Mesendoderm (in vitro differentiated cells): ENCODE data around the gene SDC1.

Experiments
- DNase-seq: peaks from one replicate; pipeline ENCODE4 v3.0.0; 2013
- H2AK5ac ChIP-seq: 2 replicates; pipeline ENCODE4 v1.6.1; 2013; ENCODE audit warnings: low read length, inconsistent platforms
- H2BK120ac ChIP-seq: 2 replicates; pipeline ENCODE4 v1.6.1; 2013; ENCODE audit warnings: low read depth, mild to moderate bottlenecking, low read length, moderate library complexity, mixed read lengths
- H2BK15ac ChIP-seq: replicated peaks from 2 replicates; pipeline ENCODE4 v1.6.1; 2013; ENCODE audit warnings: low read depth, mild to moderate bottlenecking, moderate library complexity
- H2BK5ac ChIP-seq: 2 replicates; pipeline ENCODE4 v1.6.1; 2013; ENCODE audit warnings: low read length, inconsistent platforms
- H3K18ac ChIP-seq: 2 replicates; pipeline ENCODE4 v1.6.1; 2013; ENCODE audit warnings: mild to moderate bottlenecking, low read length, mixed read lengths
- H3K23ac ChIP-seq: one replicate; pipeline ENCODE4 v1.6.1; 2013; ENCODE audit warnings: low read length
- H3K27ac ChIP-seq: 2 replicates; pipeline ENCODE4 v1.5.1; 2013; ENCODE audit warnings: low read depth, mild to moderate bottlenecking, inconsistent platforms, low read length, moderate library complexity
- H3K27me3 ChIP-seq: 2 replicates; pipeline ENCODE4 v1.6.1; 2013; ENCODE audit warnings: low read length, control low read depth, mild to moderate bottlenecking, inconsistent platforms; ENCODE audit not compliant: insufficient read depth, poor library complexity
- H3K36me3 ChIP-seq: 2 replicates; pipeline ENCODE4 v1.6.1; 2013; ENCODE audit warnings: low read length, inconsistent platforms; ENCODE audit not compliant: control insufficient read depth, insufficient read depth
- H3K4ac ChIP-seq: one replicate; pipeline ENCODE4 v1.6.1; 2013; ENCODE audit warnings: low read depth, mild to moderate bottlenecking, low read length, moderate library complexity
- H3K4me1 ChIP-seq: 2 replicates; pipeline ENCODE4 v1.6.1; 2013; ENCODE audit warnings: low read depth, low read length, inconsistent platforms; ENCODE audit not compliant: control insufficient read depth
- H3K4me2 ChIP-seq: 2 replicates; pipeline ENCODE4 v1.6.1; 2013; ENCODE audit warnings: low read length
- H3K4me3 ChIP-seq: 2 replicates; pipeline ENCODE4 v1.5.1; 2013; ENCODE audit warnings: mild to moderate bottlenecking, low read length
- H3K56ac ChIP-seq: one replicate; pipeline ENCODE4 v1.6.1; 2013; ENCODE audit warnings: low read length
- H3K79me1 ChIP-seq: 2 replicates; pipeline ENCODE4 v1.6.1; 2013; ENCODE audit warnings: low read length, inconsistent platforms
- H3K79me2 ChIP-seq: 2 replicates; pipeline ENCODE4 v1.6.1; 2013; ENCODE audit warnings: mild to moderate bottlenecking, low read length; ENCODE audit not compliant: control insufficient read depth, insufficient read depth
- H3K9ac ChIP-seq: 2 replicates; pipeline ENCODE4 v1.6.1; 2013; ENCODE audit warnings: low read length, inconsistent platforms
- H4K5ac ChIP-seq: one replicate; pipeline ENCODE4 v1.6.1; 2013; ENCODE audit warnings: low read length
- H4K8ac ChIP-seq: one replicate; pipeline ENCODE4 v1.6.1; 2013; ENCODE audit warnings: low read depth, mild to moderate bottlenecking, control low read depth, low read length, moderate library complexity
- WGBS: extraction: QIAGEN DNeasy Blood & Tissue Kit; methylation state at CpG from one replicate; pipeline ENCODE4 v1.1.7; 2013; ENCODE audit warnings: low lambda C conversion rate, missing lambda C conversion rate; ENCODE audit not compliant: insufficient coverage; ENCODE audit errors: extremely low coverage; 5-methylcytosine and 5-hydroxymethylcytosine counted together

SDC1 gene

GRCh38 chr2:20185176-20186022 is 39.5 kb downstream of the SDC1 start:
- Histone ChIP-seq H3K36me3 (no peaks in the 10 kb centered on the region), H3K4me1 (peaks cover 5% of the 10 kb centered on the region), H3K4me2 (no peak overlapping the region), H3K27me3 (no peaks in the 10 kb centered on the region), H3K9ac (no peak overlapping the region), H3K4ac (no peak overlapping the region), H2BK15ac (no peak overlapping the region), H3K18ac (no peak overlapping the region), H4K8ac (no peak overlapping the region), H3K79me1 (no peaks in the 10 kb centered on the region), H2BK120ac (no peak overlapping the region), H2BK5ac (no peak overlapping the region), H2AK5ac (no peak overlapping the region), H3K4me3 (no peak overlapping the region), H3K79me2 (no peaks in the 10 kb centered on the region), H3K23ac (no peak overlapping the region), H3K56ac (no peak overlapping the region), H3K27ac (no peak overlapping the region), H4K5ac (no peak overlapping the region)
- no peak for DNase-seq
- WGBS, result no CpG with 5 or more reads among the region's 18 CpGs

DNA sequence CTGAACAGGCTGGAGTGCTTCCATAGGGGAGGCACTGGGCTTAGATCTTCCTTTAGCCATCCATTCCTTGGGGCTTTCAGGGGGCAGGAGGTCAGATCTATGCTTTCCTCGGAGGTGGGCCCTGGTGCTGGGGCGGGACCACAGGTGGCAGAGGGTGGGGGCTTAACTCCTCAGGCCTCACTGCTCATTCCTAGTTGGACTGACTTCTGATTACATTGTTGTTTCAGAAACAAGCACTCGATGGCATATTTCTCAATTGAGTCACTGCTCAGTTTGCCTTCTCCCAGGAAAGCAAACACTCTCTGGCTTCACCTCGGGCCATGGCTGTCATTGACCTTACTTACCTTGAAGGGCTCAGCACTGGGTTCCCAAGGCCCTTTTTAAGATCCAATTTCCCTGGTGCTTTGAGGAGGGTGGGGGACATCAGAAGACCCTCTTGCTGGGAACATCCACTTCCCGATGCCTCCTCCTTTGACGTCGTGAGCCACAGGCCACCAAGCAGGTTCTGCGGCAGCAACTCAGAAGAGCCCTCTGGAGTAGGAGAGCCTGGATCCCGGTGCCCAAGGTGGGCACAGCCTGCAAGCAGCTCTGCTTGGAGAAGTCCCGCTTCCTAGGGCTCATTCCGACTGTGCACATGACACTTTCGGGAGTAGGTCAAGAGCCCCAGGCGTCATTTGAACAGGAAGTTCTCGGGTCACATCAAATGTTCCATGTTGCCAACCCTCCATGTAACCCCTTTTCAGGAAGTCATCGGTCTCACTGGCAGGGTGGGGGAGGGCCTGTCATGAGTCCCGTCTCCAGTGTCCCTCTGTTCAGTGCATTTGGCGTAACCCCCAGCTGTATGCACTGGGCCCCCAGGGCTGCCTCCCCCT is 40.6 kb downstream of the SDC1 start:
- no peak overlapping the region for H3K27ac ChIP-seq
- H4K8ac ChIP-seq, result no peak overlapping the region
- H3K23ac ChIP-seq, result no peak overlapping the region
- no peak overlapping the region for H4K5ac ChIP-seq
- no peak overlapping the region for H2AK5ac ChIP-seq
- no peak overlapping the region for H3K9ac ChIP-seq
- no peak overlapping the region for H3K4me3 ChIP-seq
- no peak overlapping the region for H2BK5ac ChIP-seq
- no peaks in the 10 kb centered on the region for H3K36me3 ChIP-seq
- DNase-seq, result peak; percentile 61
- H3K27me3 ChIP-seq, result no peaks in the 10 kb centered on the region
- no peak overlapping the region for H2BK120ac ChIP-seq
- H3K4me2 ChIP-seq, result no peak overlapping the region
- H3K4ac ChIP-seq, result no peak overlapping the region
- no peak overlapping the region for H3K56ac ChIP-seq
- no peaks in the 10 kb centered on the region for H3K79me2 ChIP-seq
- H3K18ac ChIP-seq, result no peak overlapping the region
- H3K4me1 ChIP-seq, result peaks cover 5% of the 10 kb centered on the region
- no CpG with 5 or more reads among the region's 17 CpGs for WGBS
- H2BK15ac ChIP-seq, result no peak overlapping the region
- H3K79me1 ChIP-seq, result no peaks in the 10 kb centered on the region

DNA sequence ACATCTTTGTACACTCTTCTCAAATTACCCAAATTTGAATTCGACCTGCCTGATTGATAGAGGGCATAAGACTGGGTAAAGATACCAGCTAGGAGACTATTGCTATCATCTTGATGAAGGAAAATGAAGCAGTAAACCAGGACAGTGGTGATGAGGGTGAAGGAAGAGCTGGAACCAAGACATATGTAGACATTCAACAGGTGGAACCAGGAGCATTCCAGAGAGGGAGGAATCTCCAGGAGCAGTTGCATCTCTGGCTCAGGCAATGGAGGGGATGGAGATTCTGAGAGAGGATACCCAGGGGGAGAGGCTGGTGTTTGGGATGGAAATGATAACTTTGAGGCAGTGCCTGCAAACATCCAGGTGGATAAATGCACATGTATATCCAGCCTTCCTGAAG is 41.6 kb downstream of the SDC1 start:
- Histone ChIP-seq H3K18ac (no peak overlapping the region), H4K8ac (no peak overlapping the region), H2AK5ac (no peak overlapping the region), H3K23ac (no peak overlapping the region), H4K5ac (no peak overlapping the region), H3K79me2 (no peaks in the 10 kb centered on the region), H3K9ac (no peak overlapping the region), H2BK15ac (no peak overlapping the region), H3K4ac (no peak overlapping the region), H3K79me1 (no peaks in the 10 kb centered on the region), H3K4me3 (no peak overlapping the region), H3K27ac (no peak overlapping the region), H3K56ac (no peak overlapping the region), H3K27me3 (no peaks in the 10 kb centered on the region), H2BK120ac (no peak overlapping the region), H3K36me3 (no peaks in the 10 kb centered on the region), H3K4me1 (peaks cover 2% of the 10 kb centered on the region), H3K4me2 (no peak overlapping the region), H2BK5ac (no peak overlapping the region)
- WGBS, result no CpG with 5 or more reads among the region's 1 CpG
- DNase-seq, result no peak

GRCh38 chr2:20182241-20182931 is 42.5 kb downstream of the SDC1 start:
- Histone ChIP-seq H4K8ac (no peak overlapping the region), H3K4me3 (no peak overlapping the region), H3K56ac (no peak overlapping the region), H2BK120ac (no peak overlapping the region), H2BK5ac (no peak overlapping the region), H3K27me3 (no peaks in the 10 kb centered on the region), H2BK15ac (no peak overlapping the region), H3K79me1 (no peaks in the 10 kb centered on the region), H3K9ac (no peak overlapping the region), H3K4ac (no peak overlapping the region), H3K79me2 (no peaks in the 10 kb centered on the region), H3K27ac (no peak overlapping the region), H3K18ac (no peak overlapping the region), H3K36me3 (no peaks in the 10 kb centered on the region), H3K4me1 (peaks cover 2% of the 10 kb centered on the region), H3K23ac (no peak overlapping the region), H4K5ac (no peak overlapping the region), H3K4me2 (no peak overlapping the region), H2AK5ac (no peak overlapping the region)
- WGBS, result no CpG with 5 or more reads among the region's 16 CpGs
- DNase-seq, result no peak

- peak; percentile 47 for DNase-seq
- Histone ChIP-seq H3K4ac (no peak overlapping the region), H4K5ac (no peak overlapping the region), H3K18ac (no peak overlapping the region), H3K79me1 (no peaks in the 10 kb centered on the region), H2AK5ac (no peak overlapping the region), H3K27me3 (no peaks in the 10 kb centered on the region), H3K79me2 (no peaks in the 10 kb centered on the region), H3K9ac (no peak overlapping the region), H3K27ac (no peak overlapping the region), H3K23ac (no peak overlapping the region), H2BK15ac (no peak overlapping the region), H3K36me3 (no peaks in the 10 kb centered on the region), H3K56ac (no peak overlapping the region), H2BK120ac (no peak overlapping the region), H3K4me3 (no peak overlapping the region), H3K4me2 (no peak overlapping the region), H2BK5ac (no peak overlapping the region), H4K8ac (no peak overlapping the region), H3K4me1 (peaks cover 2% of the 10 kb centered on the region)
- WGBS, result no CpG with 5 or more reads among the region's 7 CpGs
Observed at GRCh38 chr2:20181761-20182160, 43.2 kb downstream of the SDC1 start.
